GM18867 (cell line): ENCODE data around the gene LRRC57.

Source experiments
- ATAC-seq: cut with Tn5 transposase; IDR thresholded peaks from one replicate; pipeline ENCODE4 v1.9.1; 2021; ENCODE audit warnings: mild to moderate bottlenecking, moderate library complexity; ENCODE audit not compliant: unreplicated experiment

The LRRC57 gene

GRCh38 chr15:42493679-42494078 lies 54.9 kb downstream of the LRRC57 start:
- ATAC-seq: no peak

DNA sequence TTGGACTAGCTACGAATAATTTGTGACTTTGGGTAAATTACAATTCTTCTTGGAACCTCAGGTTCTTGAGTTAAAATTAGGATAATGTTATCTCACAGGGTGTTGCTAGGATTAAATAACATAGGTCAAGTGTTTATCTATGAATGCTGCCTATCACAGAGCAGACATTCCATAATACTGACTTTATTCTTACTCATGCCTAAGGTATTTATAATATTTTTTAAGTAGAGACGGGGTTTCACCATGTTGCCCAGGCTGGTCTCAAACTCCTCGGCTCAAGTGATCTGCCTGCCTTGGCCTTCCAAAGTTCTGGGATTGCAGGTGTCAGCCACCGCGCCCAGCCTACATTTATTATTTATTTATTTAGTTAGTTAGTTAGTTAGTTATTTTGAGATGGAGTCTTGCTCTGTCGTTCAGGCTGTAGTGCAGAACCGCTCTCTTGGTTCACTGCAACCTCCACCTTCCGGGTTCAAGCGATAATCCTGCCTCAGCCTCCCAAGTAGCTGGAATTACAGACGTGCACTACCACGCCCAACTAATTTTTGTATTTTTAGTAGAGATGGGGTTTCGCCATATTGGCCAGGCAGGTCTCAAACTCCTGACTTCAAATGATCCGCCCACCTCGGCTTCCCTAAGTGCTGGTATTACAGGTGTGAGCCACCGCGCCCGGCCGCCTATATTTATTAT lies 56.9 kb downstream of the LRRC57 start:
- no peak for ATAC-seq

GRCh38 chr15:42490671-42491538 lies 57.7 kb downstream of the LRRC57 start, which contains the start of gene ZNF106:
TSS of gene ZNF106 (minus strand) at chr15:42491141. CDS start at chr15:42472289, 18,852 bp downstream.
- ATAC-seq: peak; percentile 60

- no peak for ATAC-seq
Observed at GRCh38 chr15:42490291-42490670, 58.3 kb downstream of the LRRC57 start.
